ENCODE results near the gene SUN5. TPM values are rescaled to one million over a fixed set of nuclear protein-coding genes. Genes with fewer than 3 reads are reported as not detected.

Gene SUN5
- total RNA-seq, 4 donors from 2014 or later = not detected

DNA sequence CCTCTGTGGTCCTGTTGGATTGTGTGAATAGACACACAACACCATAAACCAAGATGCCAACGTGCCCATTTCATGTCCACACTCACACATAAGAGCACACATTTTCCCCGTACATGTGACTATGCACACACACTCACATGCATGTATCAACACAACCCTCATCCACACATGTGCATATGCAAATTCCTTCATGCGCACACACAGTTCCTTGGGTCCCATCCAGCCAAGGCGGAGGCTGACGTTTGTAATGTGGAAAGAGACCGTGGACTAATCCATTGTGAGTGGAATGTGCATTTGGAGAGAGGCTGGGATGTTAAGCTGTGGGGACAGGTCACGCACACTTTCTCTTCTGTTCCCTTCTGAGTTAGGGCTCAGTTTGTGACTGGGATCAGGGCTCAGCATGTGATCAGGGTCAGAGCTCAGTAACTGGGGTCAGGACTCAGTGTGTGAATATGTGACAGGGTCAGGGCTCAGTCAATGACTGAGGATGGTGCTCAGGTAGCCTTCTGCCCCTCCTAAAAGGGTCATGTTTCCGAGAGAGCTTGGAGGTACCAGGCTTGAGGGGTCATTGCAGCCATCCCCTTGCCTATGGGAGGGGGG lies 2.6 kb upstream of the SUN5 start:
- Histone ChIP-seq H3K36me3 (no peaks in the 10 kb centered on the region), H3K27ac (no peak overlapping the region), H3K4me1 (no peaks in the 10 kb centered on the region), H3K4me3 (no peak overlapping the region), H3K27me3 (no peaks in the 10 kb centered on the region), H3K9me3 (no peaks in the 10 kb centered on the region)
- TF ChIP-seq POLR2AphosphoS5 (IDR thresholded peaks at IDR 0.05) (no peak), EP300 (IDR thresholded peaks at IDR 0.05; ENCODE audit: low read depth) (no peak)
- TF ChIP-seq, protein P1, sequence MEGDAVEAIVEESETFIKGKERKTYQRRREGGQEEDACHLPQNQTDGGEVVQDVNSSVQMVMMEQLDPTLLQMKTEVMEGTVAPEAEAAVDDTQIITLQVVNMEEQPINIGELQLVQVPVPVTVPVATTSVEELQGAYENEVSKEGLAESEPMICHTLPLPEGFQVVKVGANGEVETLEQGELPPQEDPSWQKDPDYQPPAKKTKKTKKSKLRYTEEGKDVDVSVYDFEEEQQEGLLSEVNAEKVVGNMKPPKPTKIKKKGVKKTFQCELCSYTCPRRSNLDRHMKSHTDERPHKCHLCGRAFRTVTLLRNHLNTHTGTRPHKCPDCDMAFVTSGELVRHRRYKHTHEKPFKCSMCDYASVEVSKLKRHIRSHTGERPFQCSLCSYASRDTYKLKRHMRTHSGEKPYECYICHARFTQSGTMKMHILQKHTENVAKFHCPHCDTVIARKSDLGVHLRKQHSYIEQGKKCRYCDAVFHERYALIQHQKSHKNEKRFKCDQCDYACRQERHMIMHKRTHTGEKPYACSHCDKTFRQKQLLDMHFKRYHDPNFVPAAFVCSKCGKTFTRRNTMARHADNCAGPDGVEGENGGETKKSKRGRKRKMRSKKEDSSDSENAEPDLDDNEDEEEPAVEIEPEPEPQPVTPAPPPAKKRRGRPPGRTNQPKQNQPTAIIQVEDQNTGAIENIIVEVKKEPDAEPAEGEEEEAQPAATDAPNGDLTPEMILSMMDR (IDR thresholded peaks at IDR 0.05) = no peak
- WGBS, 2 donors (ENCODE audit: low coverage in 1 of 2) = 83 to 93% methylated on average over 6 to 8 of the region's 8 CpGs
- no peak for DNase-seq
- in situ Hi-C loops (cut with MboI; ENCODE audit: low pct_ligation_motif_present in 1 of 4, low pct_unique_long_range_greater_than_20kb in 1 of 4, low sequenced_read_pairs in 3 of 4) (no loop called here), intact Hi-C loops (cut with DNase I; ENCODE audit: low total_unique reads) (no loop called here)

DNA sequence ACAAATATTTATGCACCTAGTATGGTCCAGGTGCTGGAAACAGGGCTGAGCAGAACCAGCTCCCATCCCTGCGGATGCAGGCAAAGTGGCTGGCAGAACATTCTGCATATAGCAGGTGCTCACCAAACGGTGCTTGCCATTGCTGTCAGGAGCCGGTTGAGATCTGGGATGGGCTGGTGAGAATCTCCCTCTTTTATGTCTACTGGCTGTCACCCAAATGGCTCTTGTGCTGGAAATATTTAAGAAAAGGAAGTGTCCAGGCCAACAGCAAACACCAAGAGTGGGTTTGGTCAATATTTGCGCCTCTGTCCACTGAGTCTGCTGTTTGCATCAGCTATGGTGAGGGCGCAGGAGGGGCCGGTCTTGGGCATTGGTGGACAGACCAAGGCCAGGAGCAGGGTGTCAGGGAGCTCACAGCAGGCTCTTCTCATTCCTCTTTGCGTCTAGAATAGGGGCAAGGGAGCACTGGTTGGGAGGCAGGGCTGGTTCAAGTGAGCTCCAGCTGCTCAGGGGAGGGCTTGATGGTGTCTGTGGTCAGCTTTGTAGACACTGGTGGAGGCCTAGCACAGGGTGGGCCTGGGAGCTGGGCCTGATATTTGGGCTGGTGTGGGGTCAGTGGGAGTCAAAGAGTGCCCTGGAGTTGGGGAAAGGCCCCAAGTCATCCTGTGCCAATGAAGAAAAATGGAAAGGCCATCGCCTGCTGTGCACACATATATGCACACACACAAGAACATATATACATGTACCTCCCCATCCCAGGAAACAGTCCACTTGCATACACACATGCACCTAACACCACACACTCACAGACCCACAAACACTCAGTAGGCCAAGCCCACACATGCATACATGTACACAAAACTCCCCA lies 1.9 kb upstream of the SUN5 start:
- intact Hi-C loops (cut with DNase I; ENCODE audit: low total_unique reads) = no loop called here
- WGBS, 2 donors (ENCODE audit: low coverage in 1 of 2) = 60 to 80% methylated on average over 1 to 8 of the region's 8 CpGs
- Histone ChIP-seq H3K27ac (no peak overlapping the region), H3K4me1 (no peaks in the 10 kb centered on the region), H3K27me3 (no peaks in the 10 kb centered on the region), H3K36me3 (no peaks in the 10 kb centered on the region), H3K4me3 (no peak overlapping the region), H3K9me3 (no peaks in the 10 kb centered on the region)
- in situ Hi-C loops (cut with MboI; ENCODE audit: low pct_ligation_motif_present in 1 of 4, low pct_unique_long_range_greater_than_20kb in 1 of 4, low sequenced_read_pairs in 3 of 4) = no loop called here
- no peak for DNase-seq
- TF ChIP-seq EP300 (IDR thresholded peaks at IDR 0.05; ENCODE audit: low read depth) (no peak), POLR2A (IDR thresholded peaks at IDR 0.05) (no peak), POLR2AphosphoS5 (IDR thresholded peaks at IDR 0.05) (no peak)
- TF ChIP-seq, protein P1 (IDR thresholded peaks at IDR 0.05) = no peak

DNA sequence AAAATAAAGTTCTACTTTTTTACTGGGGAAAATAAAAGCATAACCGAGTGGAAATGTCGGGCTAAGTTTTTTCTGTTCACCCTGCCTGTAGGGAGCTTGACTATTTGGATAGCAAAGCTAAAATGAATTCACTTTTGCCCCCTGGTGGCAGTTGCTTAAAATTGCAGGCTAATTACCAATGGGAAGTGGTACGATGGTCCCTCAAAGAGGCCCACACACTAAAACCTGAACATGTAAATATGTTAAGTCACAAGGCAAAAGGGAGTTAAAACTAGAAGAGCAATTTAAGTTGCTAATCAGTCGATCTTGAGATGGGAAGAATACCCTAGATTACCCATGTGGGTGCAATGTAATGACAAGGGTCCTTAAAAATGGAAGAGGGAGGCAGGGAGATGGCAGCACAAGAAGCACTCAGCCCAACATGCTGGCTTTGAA lies 916 bp upstream of the SUN5 start:
- H3K4me3 ChIP-seq = no peak overlapping the region
- H3K4me1 ChIP-seq = no peaks in the 10 kb centered on the region
- H3K27me3 ChIP-seq = no peaks in the 10 kb centered on the region
- H3K36me3 ChIP-seq = no peaks in the 10 kb centered on the region
- WGBS, 2 donors (ENCODE audit: low coverage in 1 of 2) = 43 to 55% methylated on average over 4 of the region's 4 CpGs
- in situ Hi-C loops (cut with MboI; ENCODE audit: low pct_ligation_motif_present in 1 of 4, low pct_unique_long_range_greater_than_20kb in 1 of 4, low sequenced_read_pairs in 3 of 4) = no loop called here
- intact Hi-C loops (cut with DNase I; ENCODE audit: low total_unique reads) = no loop called here
- no peaks in the 10 kb centered on the region for H3K9me3 ChIP-seq
- no peak overlapping the region for H3K27ac ChIP-seq
- TF ChIP-seq, protein P1 (IDR thresholded peaks at IDR 0.05) = peak; percentile 18 to 35 (median 21)
- no peak for TF ChIP-seq EP300 (IDR thresholded peaks at IDR 0.05; ENCODE audit: low read depth)
- no peak for TF ChIP-seq POLR2A (IDR thresholded peaks at IDR 0.05)
- TF ChIP-seq POLR2AphosphoS5 (IDR thresholded peaks at IDR 0.05) = no peak
- DNase-seq = no peak

DNA sequence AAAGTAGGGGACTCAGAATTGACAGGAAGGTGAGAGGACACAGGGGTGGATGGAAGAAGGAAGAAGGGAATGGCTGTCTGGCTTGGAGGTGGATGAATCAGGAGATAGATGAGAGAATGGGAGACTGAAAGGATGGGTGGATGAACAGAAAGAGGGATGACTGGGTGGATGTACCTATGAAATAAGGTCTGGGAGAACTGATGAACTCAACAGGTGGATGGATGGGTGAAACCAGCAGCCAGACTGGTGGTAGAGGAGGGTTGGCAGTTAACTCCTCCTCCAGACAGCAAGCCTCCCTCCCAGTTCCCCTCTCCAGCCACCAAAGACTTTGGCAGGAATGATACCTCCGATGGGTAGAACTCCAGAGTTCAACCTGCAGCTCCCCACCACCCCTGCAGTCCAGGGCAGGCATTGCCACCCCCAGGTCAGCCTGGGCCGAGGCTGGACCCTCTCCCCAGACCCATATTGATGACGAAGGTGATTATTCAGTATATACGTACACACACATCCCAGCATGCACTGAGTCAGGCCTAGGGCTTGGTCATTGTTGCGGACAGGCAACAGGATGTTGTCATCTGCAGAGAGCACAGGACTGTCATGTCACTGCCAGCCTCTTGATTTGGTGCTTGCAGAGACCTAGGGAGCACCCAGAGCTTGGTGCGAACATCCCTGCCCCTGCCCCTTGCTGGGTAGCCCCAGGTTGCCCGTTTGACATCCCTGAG lies 2.0 kb downstream of the SUN5 start:
- intact Hi-C loops (cut with DNase I; ENCODE audit: low total_unique reads) = no loop called here
- Histone ChIP-seq H3K4me1 (no peaks in the 10 kb centered on the region), H3K4me3 (no peak overlapping the region), H3K27ac (no peak overlapping the region), H3K27me3 (no peaks in the 10 kb centered on the region), H3K9me3 (no peaks in the 10 kb centered on the region), H3K36me3 (no peaks in the 10 kb centered on the region)
- in situ Hi-C loops (cut with MboI; ENCODE audit: low pct_ligation_motif_present in 1 of 4, low pct_unique_long_range_greater_than_20kb in 1 of 4, low sequenced_read_pairs in 3 of 4) = no loop called here
- 83% methylated on average over 7 of the region's 7 CpGs; no CpG with 5 or more reads in 1 of the 2 donors for WGBS, 2 donors (ENCODE audit: low coverage in 1 of 2)
- TF ChIP-seq, protein P1 (IDR thresholded peaks at IDR 0.05) = no peak
- no peak for TF ChIP-seq POLR2A (IDR thresholded peaks at IDR 0.05)
- TF ChIP-seq POLR2AphosphoS5 (IDR thresholded peaks at IDR 0.05) = no peak
- TF ChIP-seq EP300 (IDR thresholded peaks at IDR 0.05; ENCODE audit: low read depth) = no peak
- no peak for DNase-seq
